KOPT-K1 (cell line): Measurements from ENCODE around the gene LGI1.

Experiments used
- H3K27ac ChIP-seq: fragments of 200-600 bp; sonication (generic); 2 replicates; pipeline ENCODE4 v1.5.1; 2016; ENCODE audit warnings: antibody characterized with exemption, mild to moderate bottlenecking, low read depth, low read length; ENCODE audit not compliant: poor library complexity, severe bottlenecking
- H3K36me3 ChIP-seq: fragments of 200-600 bp; sonication (generic); 2 replicates; pipeline ENCODE4 v1.5.1; 2017; ENCODE audit warnings: antibody characterized with exemption, mild to moderate bottlenecking, low read length, moderate library complexity; ENCODE audit not compliant: insufficient read depth
- H3K9me3 ChIP-seq: fragments of 200-600 bp; sonication (generic); 2 replicates; pipeline ENCODE4 v1.5.1; 2017; ENCODE audit warnings: antibody characterized with exemption, low read length, mild to moderate bottlenecking; ENCODE audit not compliant: insufficient read depth, poor library complexity, severe bottlenecking

Gene LGI1

DNA sequence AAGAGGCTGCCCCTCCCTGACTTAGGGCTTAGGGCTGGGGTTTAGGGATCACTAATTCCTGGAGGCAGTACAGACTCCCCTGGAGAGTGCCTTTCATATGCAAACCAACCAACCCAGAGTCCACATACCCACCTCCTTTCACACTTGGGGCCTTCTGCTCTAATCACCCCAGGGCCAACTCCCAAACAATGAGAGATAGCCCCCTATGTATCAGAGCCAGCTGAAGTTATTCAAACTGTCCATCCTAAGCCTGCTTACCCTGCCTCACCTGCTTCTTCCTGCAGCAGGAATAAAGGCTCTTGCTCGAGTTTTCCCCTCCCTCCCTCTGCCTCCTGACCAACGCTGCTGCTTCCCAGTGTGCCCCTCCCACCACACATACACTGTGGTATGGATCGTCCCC, 84.2 kb downstream of the LGI1 start:
- no peaks in the 10 kb centered on the region for H3K36me3 ChIP-seq
- H3K27ac ChIP-seq, result no peak overlapping the region
- H3K9me3 ChIP-seq, result no peaks in the 10 kb centered on the region

DNA sequence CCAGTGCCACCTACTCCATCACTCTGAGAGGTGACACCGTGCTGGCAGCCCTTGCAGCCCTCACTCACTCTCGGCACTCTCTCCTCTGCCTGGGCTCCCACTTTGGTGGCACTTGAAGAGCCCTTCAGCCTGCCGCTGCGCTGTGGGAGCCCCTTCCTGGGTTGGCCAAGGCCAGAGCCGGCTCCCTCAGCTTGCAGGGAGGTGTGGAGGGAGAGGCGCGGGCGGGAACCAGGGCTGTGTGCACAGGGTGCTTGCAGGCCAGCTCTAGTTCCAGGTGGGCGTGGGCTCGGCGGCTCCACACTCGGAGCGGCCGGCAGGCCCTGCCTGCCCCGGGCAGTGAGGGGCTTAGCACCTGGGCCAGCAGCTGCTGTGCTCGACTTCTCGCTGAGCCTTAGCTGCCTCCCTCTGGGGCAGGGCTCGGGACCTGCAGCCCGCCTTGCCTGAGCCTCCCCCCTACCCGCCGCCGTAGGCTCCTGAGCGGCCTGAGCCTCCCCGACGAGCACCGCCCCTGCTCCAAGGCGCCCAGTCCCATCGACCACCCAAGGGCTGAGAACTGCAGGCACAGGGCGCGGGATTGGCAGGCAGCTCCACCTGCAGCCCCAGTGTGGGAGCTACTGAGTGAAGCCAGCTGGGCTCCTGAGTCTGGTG, 87.4 kb downstream of the LGI1 start:
- Histone ChIP-seq H3K36me3 (no peaks in the 10 kb centered on the region), H3K27ac (no peak overlapping the region), H3K9me3 (no peaks in the 10 kb centered on the region)
